Endothelial cell of umbilical vein (primary cell): Measurements from ENCODE around the gene DAB1. TPM values are rescaled to one million over a fixed set of nuclear protein-coding genes. Genes with fewer than 3 reads are reported as not detected.

Experiments used
- BruUV-seq: library from RNA; stranded (reverse); fragments of 400-500 nt; replicated peaks from 2 replicates; lab custom pipeline; 2021; lab: Mats Ljungman, UMichigan
- CTCF ChIA-PET: fragments of 300-600, 350-600 bp; sonication (Branson Sonifier 250); formaldehyde crosslinking; loops from one replicate; lab custom pipeline; 2021; ENCODE audit warnings: antibody characterized with exemption, inconsistent platforms; lab: Charles Lee
- POLR2A ChIA-PET: fragments of 300-600, 350-600 bp; sonication (Branson Sonifier 250); formaldehyde crosslinking; loops from one replicate; lab custom pipeline; 2021; ENCODE audit warnings: antibody characterized with exemption, inconsistent platforms; lab: Charles Lee
- DNase-seq: peaks from one replicate; pipeline ENCODE4 v3.0.0-alpha.2; 2011; ENCODE audit warnings: low read depth, low spot score
- FAIRE-seq: peaks from 2 replicates; lab custom pipeline; 2011; peaks lifted over from hg19 to GRCh38; lab: Jason Lieb, UNC
- H2AFZ ChIP-seq: 2 replicates; pipeline ENCODE4 v1.6.0; 2012; ENCODE audit warnings: low read depth, low read length, control low read depth, inconsistent platforms
- H3K27ac ChIP-seq: 2 replicates; pipeline ENCODE4 v1.5.1; 2011; ENCODE audit warnings: low read depth, mild to moderate bottlenecking, control low read depth, low read length, moderate library complexity; ENCODE audit not compliant: insufficient read depth
- H3K27me3 ChIP-seq, 2 experiments: 2 replicates each; pipeline versions ENCODE4 v1.6.0 to v1.6.1; 2011; ENCODE audit warnings: low read length in 2 of 2, mixed read lengths in 1 of 2; ENCODE audit not compliant: control insufficient read depth in 2 of 2, insufficient read depth in 2 of 2
- H3K36me3 ChIP-seq, 2 experiments: 2 replicates in 1 of 2; 3 replicates in 1 of 2; pipeline ENCODE4 v1.5.1; 2011; ENCODE audit warnings: low read length in 2 of 2, mild to moderate bottlenecking in 1 of 2, moderate library complexity in 1 of 2; ENCODE audit not compliant: control insufficient read depth in 2 of 2, insufficient read depth in 2 of 2; ENCODE audit errors: extremely low read depth in 1 of 2
- H3K4me1 ChIP-seq: 3 replicates; pipeline ENCODE4 v1.5.1; 2011; ENCODE audit warnings: mild to moderate bottlenecking, low read length; ENCODE audit not compliant: control insufficient read depth, insufficient read depth; ENCODE audit errors: extremely low read depth
- H3K4me2 ChIP-seq: 2 replicates; pipeline ENCODE4 v1.6.1; 2011; ENCODE audit warnings: low read length, control low read depth, mixed read lengths; ENCODE audit not compliant: insufficient read depth
- H3K4me3 ChIP-seq, 3 experiments: fragments of 200-600 bp in 1 of 3; sonication (generic), shearing (Covaris generic) in 1 of 3; replicated peaks in 1 of 3; 2 replicates each; pipeline ENCODE4 v1.5.1; 2011 to 2016; ENCODE audit warnings: control low read depth in 3 of 3, low read length in 3 of 3, mild to moderate bottlenecking in 2 of 3, inconsistent platforms in 1 of 3, low read depth in 1 of 3, moderate library complexity in 1 of 3; ENCODE audit not compliant: insufficient read depth in 1 of 3
- H3K79me2 ChIP-seq: 2 replicates; pipeline ENCODE4 v1.6.0; 2012; ENCODE audit warnings: low read length, inconsistent platforms; ENCODE audit not compliant: control insufficient read depth, insufficient read depth
- H3K9ac ChIP-seq: replicated peaks from 2 replicates; pipeline ENCODE3; 2011; ENCODE audit warnings: low read length, control low read depth; ENCODE audit not compliant: insufficient read depth; ENCODE audit errors: extremely low read depth
- H3K9me1 ChIP-seq: replicated peaks from 3 replicates; pipeline ENCODE4 v1.6.0; 2011; ENCODE audit warnings: mild to moderate bottlenecking, low read length; ENCODE audit not compliant: control insufficient read depth, insufficient read depth; ENCODE audit errors: extremely low read depth
- H3K9me3 ChIP-seq: replicated peaks from 2 replicates; pipeline ENCODE4 v1.5.1; 2012; ENCODE audit warnings: low read length, inconsistent platforms; ENCODE audit not compliant: control insufficient read depth, insufficient read depth
- H4K20me1 ChIP-seq: replicated peaks from 2 replicates; pipeline ENCODE3; 2011; ENCODE audit warnings: mild to moderate bottlenecking, low read length; ENCODE audit not compliant: control insufficient read depth, insufficient read depth; ENCODE audit errors: extremely low read depth
- CTCF ChIP-seq, 2 donors: IDR thresholded peaks; 1 replicate in 1 of 2; 2 replicates in 1 of 2; pipeline ENCODE4 v1.5.1; 2011; ENCODE audit warnings: low read length in 2 of 2, mild to moderate bottlenecking in 2 of 2, moderate library complexity in 2 of 2, control low read depth in 1 of 2, inconsistent platforms in 1 of 2, low read depth in 1 of 2; ENCODE audit not compliant: insufficient read depth in 1 of 2; ENCODE audit errors: extremely low read depth in 1 of 2
- EZH2 ChIP-seq: IDR thresholded peaks from 2 replicates; pipeline ENCODE4 v1.6.1; 2012; ENCODE audit warnings: borderline replicate concordance, low read depth, mild to moderate bottlenecking, moderate library complexity, low read length, inconsistent platforms; ENCODE audit not compliant: severe bottlenecking
- FOS ChIP-seq: IDR thresholded peaks from 2 replicates; pipeline ENCODE4 v1.6.1; 2011; ENCODE audit warnings: mild to moderate bottlenecking, low read length, moderate library complexity, borderline replicate concordance; ENCODE audit not compliant: insufficient read depth
- GATA2 ChIP-seq: IDR thresholded peaks from 2 replicates; pipeline ENCODE4 v1.7.0; 2011; ENCODE audit warnings: low read depth, mild to moderate bottlenecking, moderate library complexity, mixed read lengths, low read length; ENCODE audit not compliant: insufficient read length, insufficient read depth
- JUN ChIP-seq: IDR thresholded peaks from 2 replicates; pipeline ENCODE4 v1.6.1; 2011; ENCODE audit warnings: borderline replicate concordance, low read depth; ENCODE audit not compliant: insufficient read length, insufficient read depth
- POLR2A ChIP-seq: IDR thresholded peaks from 2 replicates; pipeline ENCODE4 v1.6.1; 2012; ENCODE audit warnings: low read depth, mild to moderate bottlenecking, control low read depth, low read length
- POLR2AphosphoS5 ChIP-seq: IDR thresholded peaks from 2 replicates; pipeline ENCODE4 v1.6.1; 2012; ENCODE audit warnings: low read depth, mild to moderate bottlenecking, control low read depth, low read length, moderate library complexity; ENCODE audit not compliant: insufficient read depth
- dilution Hi-C: fragments of 300-500 bp; cut with MboI; formaldehyde crosslinking; loops from one replicate; pipeline ENCODE4 v1.15.0; 2019; ENCODE audit warnings: low sequenced_read_pairs; ENCODE audit not compliant: extremely low pct_ligation_motif_present
- intact Hi-C: fragments of 100-400 bp; cut with micrococcal nuclease; formaldehyde crosslinking; loops from one replicate; pipeline ENCODE4 v1.10.0; 2022
- polyA plus RNA-seq, 4 experiments: library from polyadenylated mRNA; depleted of rRNA in 3 of 4; stranded (reverse) in 3 of 4; unstranded in 1 of 4; fragments of >200 nt; gene quantifications; 2 replicates each; pipeline versions ENCODE4 v1.2.1 to v1.2.3, GENCODE V29; 2011 to 2012; ENCODE audit warnings: missing spikeins in 1 of 4
- total RNA-seq: library from RNA; stranded (reverse); gene quantifications from 2 replicates; pipeline ENCODE4 v1.2.3, GENCODE V29; 2021

DAB1 gene
- total and polyA plus RNA-seq, 2 donors (not counting 3 experiments of a cell fraction or from before 2014, with no cell fraction given), result not detected

- H3K79me2 ChIP-seq, result no peaks in the 10 kb centered on the region
- H2AFZ ChIP-seq, result no peak overlapping the region
- H3K9me3 ChIP-seq, result no peaks in the 10 kb centered on the region
- H3K9me1 ChIP-seq, result no peaks in the 10 kb centered on the region
- no peak overlapping the region for H3K4me3 ChIP-seq
- TF ChIP-seq EZH2 (no peak), GATA2 (no peak), POLR2A (no peak), CTCF (IDR thresholded peaks at IDR 0.05; ENCODE audit: extremely low read depth in 1 of 2, insufficient read depth in 1 of 2, low read depth in 1 of 2, low read length in 2 of 2) (no peak)
- H3K27me3 ChIP-seq, result no peaks in the 10 kb centered on the region
- no peaks in the 10 kb centered on the region for H4K20me1 ChIP-seq
- H3K4me1 ChIP-seq, result no peaks in the 10 kb centered on the region
- no TSS peak for BruUV-seq
- ChIA-PET POLR2A (no interaction called here), CTCF (no interaction called here)
- H3K27ac ChIP-seq, result no peak overlapping the region
- DNase-seq (no peak), FAIRE-seq (no peak)
- intact Hi-C loops (no loop called here), dilution Hi-C loops (no loop called here)
- H3K9ac ChIP-seq, result no peak overlapping the region
- H3K4me2 ChIP-seq, result no peak overlapping the region
- H3K36me3 ChIP-seq, result no peaks in the 10 kb centered on the region
Measured at GRCh38 chr1:57012315-57012714, 411.5 kb downstream of the DAB1 start.

- TF ChIP-seq CTCF (IDR thresholded peaks at IDR 0.05; ENCODE audit: extremely low read depth in 1 of 2, insufficient read depth in 1 of 2, low read depth in 1 of 2, low read length in 2 of 2) (no peak), EZH2 (no peak), POLR2AphosphoS5 (no peak), FOS (no peak), JUN (no peak), POLR2A (no peak)
Measured at GRCh38 chr1:57010511-57010910, 413.3 kb downstream of the DAB1 start.

More at GRCh38 chr1:57010511-57010910, 413.3 kb downstream of the DAB1 start:
- DNase-seq, result no peak
- no TSS peak for BruUV-seq
- Histone ChIP-seq H3K27me3 (no peaks in the 10 kb centered on the region), H3K9me1 (no peaks in the 10 kb centered on the region), H3K79me2 (no peaks in the 10 kb centered on the region), H4K20me1 (no peaks in the 10 kb centered on the region), H3K27ac (no peak overlapping the region), H3K36me3 (no peaks in the 10 kb centered on the region), H3K4me1 (no peaks in the 10 kb centered on the region), H3K9me3 (no peaks in the 10 kb centered on the region), H3K4me2 (no peak overlapping the region), H3K4me3 (no peak overlapping the region), H3K9ac (no peak overlapping the region), H2AFZ (no peak overlapping the region)
- intact Hi-C loops, result no loop called here
- FAIRE-seq, result no peak
- ChIA-PET CTCF (no interaction called here), POLR2A (no interaction called here)
- dilution Hi-C loops, result no loop called here
